ENCODE results near the gene LIPK.
A peak's percentile ranks its signal among the peaks of the same experiment; 100 is the strongest.
"Not testable (repeated sequence)": the region's sequence is repeated elsewhere in the genome, so short reads cannot be mapped to it uniquely, and the experiment has no call there.

Gene LIPK

GRCh38 chr10:88721392-88721791 lies 15.3 kb downstream of the LIPK start:
- DNase-seq = no peak

GRCh38 chr10:88725798-88726197 lies 19.7 kb downstream of the LIPK start:
- DNase-seq = no peak

- peak; percentile 18 to 20 for DNase-seq
Observed at GRCh38 chr10:88728107-88728763, 22.2 kb downstream of the LIPK start.

GRCh38 chr10:88730864-88731263 lies 24.8 kb downstream of the LIPK start:
- no peak for DNase-seq

- peak in 1 of 2 donors; percentile 39 for DNase-seq
Observed at GRCh38 chr10:88731296-88731695, 25.2 kb downstream of the LIPK start.

- DNase-seq = no peak
Observed at GRCh38 chr10:88733215-88733614, 27.2 kb downstream of the LIPK start.

- DNase-seq = no peak
Observed at GRCh38 chr10:88735661-88736060, 29.6 kb downstream of the LIPK start.

- not testable (repeated sequence) for DNase-seq
Observed at GRCh38 chr10:88741921-88742320, 35.9 kb downstream of the LIPK start.

GRCh38 chr10:88742448-88742847 lies 36.4 kb downstream of the LIPK start:
- DNase-seq = no peak

- DNase-seq = no peak
Observed at GRCh38 chr10:88744002-88744401, 38.0 kb downstream of the LIPK start.

- no peak for DNase-seq
Observed at GRCh38 chr10:88745633-88746032, 39.6 kb downstream of the LIPK start.

GRCh38 chr10:88754287-88754686 lies 48.2 kb downstream of the LIPK start:
- DNase-seq = no peak

- DNase-seq = peak in 1 of 2 donors; percentile 14
Observed at GRCh38 chr10:88755753-88756152, 49.7 kb downstream of the LIPK start.

GRCh38 chr10:88756660-88757059 lies 50.6 kb downstream of the LIPK start:
- DNase-seq = no peak

GRCh38 chr10:88759366-88760101 lies 53.5 kb downstream of the LIPK start, which contains the start of gene LIPN:
Gene LIPN, plus strand, starts transcription at chr10:88760020. Its CDS starts 1,386 bp downstream, at chr10:88761406.
- peak; percentile 11 to 74 for DNase-seq

GRCh38 chr10:88762906-88763305 lies 56.9 kb downstream of the LIPK start:
- DNase-seq = no peak

- DNase-seq = no peak
Observed at GRCh38 chr10:88763441-88763840, 57.4 kb downstream of the LIPK start.

- DNase-seq = no peak
Observed at GRCh38 chr10:88764110-88764509, 58.1 kb downstream of the LIPK start.

- DNase-seq = no peak
Observed at GRCh38 chr10:88765816-88766215, 59.8 kb downstream of the LIPK start.

- no peak for DNase-seq
Observed at GRCh38 chr10:88769384-88769783, 63.3 kb downstream of the LIPK start.

GRCh38 chr10:88781206-88781605 lies 75.2 kb downstream of the LIPK start:
- no peak for DNase-seq

- no peak for DNase-seq
Observed at GRCh38 chr10:88782222-88782621, 76.2 kb downstream of the LIPK start.

GRCh38 chr10:88783724-88784123 lies 77.7 kb downstream of the LIPK start:
- DNase-seq = no peak

GRCh38 chr10:88786032-88786770 lies 80.2 kb downstream of the LIPK start:
- DNase-seq = no peak
